Embryonic facial prominence (tissue), 1 donor: Measurements from ENCODE around the gene RAD52.

Experiments
- DNase-seq: peaks from one replicate; pipeline ENCODE4 v3.0.0-alpha.2; 2016; ENCODE audit errors: extremely low spot score

Gene RAD52

GRCh38 chr12:868722-869121 is 80.8 kb downstream of the RAD52 start:
- DNase-seq, result no peak

GRCh38 chr12:867905-868304 is 81.6 kb downstream of the RAD52 start:
- DNase-seq, result no peak

GRCh38 chr12:865614-866013 is 83.9 kb downstream of the RAD52 start:
- no peak for DNase-seq

GRCh38 chr12:863285-863684 is 86.2 kb downstream of the RAD52 start:
- DNase-seq, result no peak

- no peak for DNase-seq
Measured at GRCh38 chr12:862303-862911, 87.1 kb downstream of the RAD52 start.
